Measurements from ENCODE around the gene ICAM2.

The ICAM2 gene

GRCh38 chr17:64001763-64002529 is 18.5 kb downstream of the ICAM2 start:
- intact Hi-C loops (cut with DNase I) = no loop called here
- DNase-seq = peak in 4 of 42 donors; percentile 5 to 34 (median 16)

DNA sequence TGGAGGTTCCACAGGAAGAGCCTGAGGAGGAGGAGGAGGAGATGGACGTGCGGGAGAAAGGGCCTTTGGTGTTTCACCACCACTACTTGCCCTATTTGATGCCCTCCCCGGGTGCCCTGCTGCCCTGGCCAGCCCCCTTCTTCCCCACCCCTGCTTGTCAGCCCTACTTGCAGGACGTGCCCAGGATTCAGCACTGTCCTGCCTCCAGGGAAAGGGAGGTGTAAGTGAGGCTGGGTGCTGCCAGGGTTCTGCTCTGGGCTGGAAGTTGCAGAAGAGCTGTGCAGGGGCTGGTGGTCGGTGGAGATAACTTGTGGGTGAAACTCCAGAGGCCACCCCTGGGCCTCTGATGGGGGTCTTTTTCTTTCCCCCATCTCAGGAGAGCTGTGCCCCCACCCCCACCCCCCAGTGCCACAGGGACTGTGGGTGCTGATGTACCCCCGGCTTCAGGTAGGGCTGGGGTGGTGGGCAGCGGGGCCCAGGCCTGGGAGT is 19.3 kb downstream of the ICAM2 start:
- peak in 3 of 42 donors; percentile 1 to 7 (median 6) for DNase-seq
- intact Hi-C loops (cut with DNase I) = no loop called here

GRCh38 chr17:63999680-64000531 is 20.5 kb downstream of the ICAM2 start:
- intact Hi-C loops (cut with DNase I) = no loop called here

DNA sequence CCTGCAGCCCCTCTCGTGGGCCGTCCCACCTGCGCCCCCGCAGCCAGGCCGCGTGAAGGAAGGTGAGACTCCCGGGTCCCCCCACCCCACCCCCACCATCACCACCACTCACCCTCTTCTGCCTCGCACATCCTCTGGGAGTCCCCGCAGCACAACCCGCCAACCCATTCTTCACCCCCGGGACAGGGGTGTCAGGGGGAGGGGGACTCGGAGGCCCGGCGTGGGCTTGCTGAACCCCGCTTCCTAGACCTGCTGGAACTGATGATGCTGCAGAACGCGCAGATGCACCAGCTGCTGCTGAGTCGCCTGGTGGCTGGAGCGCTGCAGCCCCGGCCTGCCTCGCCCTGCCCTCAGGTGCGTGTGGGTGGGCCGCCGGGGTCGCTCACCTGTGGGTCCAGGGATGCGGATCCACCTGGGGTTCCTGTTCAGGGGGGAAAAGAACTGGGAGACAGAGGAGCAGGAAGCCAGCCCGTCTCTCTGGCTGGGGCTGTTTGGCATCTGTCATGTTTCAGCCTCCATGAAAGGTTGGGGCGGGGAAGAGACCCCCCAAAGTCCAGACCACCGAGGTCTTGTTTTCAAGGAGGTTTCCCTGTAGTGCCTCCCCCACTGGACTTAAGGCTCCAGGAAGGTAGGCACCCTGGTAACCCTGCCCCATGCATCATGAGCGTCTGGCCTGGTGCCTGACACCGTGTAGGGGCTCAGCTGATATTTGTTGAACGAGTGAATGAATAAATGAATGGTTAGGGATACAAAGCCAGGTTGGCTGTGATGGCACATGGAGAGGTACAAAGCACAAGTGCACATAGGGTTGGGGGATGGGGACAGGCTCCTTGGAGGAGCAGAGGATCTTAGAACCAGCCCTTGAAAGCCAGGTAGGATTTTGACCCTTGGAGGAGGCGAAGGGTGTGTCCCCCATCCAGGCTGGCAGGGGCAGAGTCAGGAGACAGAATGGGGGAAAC is 21.4 kb downstream of the ICAM2 start:
- DNase-seq = peak in 9 of 42 donors; percentile 8 to 37 (median 24)
- intact Hi-C loops (cut with DNase I) = no loop called here

More at GRCh38 chr17:63999680-64000531, 20.5 kb downstream of the ICAM2 start:
- peak in 3 of 42 donors; percentile 4 to 17 (median 8) for DNase-seq

- peak in 41 of 42 donors; percentile 28 to 82 (median 66) for DNase-seq
- intact Hi-C loops (cut with DNase I) = no loop called here
Observed at GRCh38 chr17:63998050-63998720, 22.2 kb downstream of the ICAM2 start, which contains the start of gene PRR29. TSS of gene PRR29 (plus strand) at chr17:63998351. CDS start at chr17:63998365, 14 bp downstream.

DNA sequence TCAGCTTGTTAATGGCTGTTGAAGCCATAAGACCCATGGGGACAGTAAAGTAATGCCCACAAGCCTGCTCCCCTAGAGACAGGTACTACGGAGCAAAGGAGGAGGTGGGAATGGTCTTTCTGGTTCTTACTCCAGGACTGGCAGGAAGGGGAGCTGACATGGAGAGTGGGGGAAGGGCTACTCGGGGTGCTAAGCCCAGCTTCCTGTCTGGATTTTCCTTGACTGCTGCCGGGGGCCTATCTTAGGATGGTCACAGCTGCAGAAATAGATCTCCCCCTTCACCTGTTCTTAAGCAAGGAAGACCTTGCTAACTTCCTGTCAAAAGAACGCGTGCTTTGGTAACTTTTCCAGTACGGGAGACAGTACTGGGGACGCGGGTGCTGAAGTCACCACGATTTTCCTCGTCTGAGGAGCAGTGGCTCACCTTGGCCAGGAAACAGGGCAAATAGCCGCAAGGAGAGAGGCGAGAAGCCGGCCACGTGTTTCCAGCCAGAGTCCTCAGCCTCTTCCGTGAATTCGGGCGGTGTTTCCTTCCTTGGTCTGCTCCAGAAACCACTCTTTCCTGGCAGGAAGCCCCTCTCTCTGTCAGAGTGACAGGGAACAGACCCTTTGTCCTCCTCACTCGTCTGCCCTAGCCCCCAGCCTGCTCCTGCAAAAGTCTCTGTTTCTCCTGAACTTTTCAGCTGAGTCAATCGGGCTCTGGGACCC is 22.9 kb downstream of the ICAM2 start:
- DNase-seq = peak in 8 of 42 donors; percentile 2 to 42 (median 8)
- intact Hi-C loops (cut with DNase I) = no loop called here

GRCh38 chr17:63996430-63997182 is 23.8 kb downstream of the ICAM2 start:
- peak in 7 of 42 donors; percentile 3 to 10 (median 6) for DNase-seq
- intact Hi-C loops (cut with DNase I) = no loop called here

GRCh38 chr17:63995626-63996025 is 24.8 kb downstream of the ICAM2 start:
- DNase-seq = peak in 4 of 42 donors; percentile 2 to 9 (median 6)
- intact Hi-C loops (cut with DNase I) = no loop called here

DNA sequence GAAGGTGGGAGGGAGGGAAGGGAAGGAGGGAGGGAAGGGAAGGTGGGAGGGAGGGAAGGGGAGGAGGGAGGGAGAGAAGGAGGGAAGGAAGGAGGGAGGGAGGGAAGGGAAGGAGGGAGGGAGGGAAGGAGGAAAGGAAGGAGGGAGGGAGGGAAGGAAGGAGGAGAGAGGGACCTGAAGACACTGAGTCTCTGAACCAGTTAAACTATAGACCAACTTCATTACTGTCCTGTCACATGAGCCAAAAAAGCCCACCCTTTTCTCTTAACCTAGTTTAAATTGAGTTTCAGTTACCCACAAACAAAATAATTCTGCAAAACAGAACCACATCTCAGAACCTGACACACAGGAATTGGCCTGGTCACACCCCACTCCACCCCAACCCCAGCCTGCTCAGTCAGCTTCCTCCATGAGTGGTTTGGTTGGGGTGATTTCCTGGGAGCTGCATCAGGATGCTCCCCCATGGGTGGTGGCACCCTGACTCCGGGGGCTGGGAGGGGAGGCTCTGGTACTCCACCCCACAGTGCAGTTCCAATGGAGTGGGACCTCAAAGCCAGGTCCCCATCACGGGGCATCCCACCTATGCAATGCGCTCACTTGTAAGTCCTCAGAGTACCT is 27.0 kb downstream of the ICAM2 start:
- intact Hi-C loops (cut with DNase I) = no loop called here
- DNase-seq = peak in 9 of 42 donors; percentile 4 to 26 (median 8)

DNA sequence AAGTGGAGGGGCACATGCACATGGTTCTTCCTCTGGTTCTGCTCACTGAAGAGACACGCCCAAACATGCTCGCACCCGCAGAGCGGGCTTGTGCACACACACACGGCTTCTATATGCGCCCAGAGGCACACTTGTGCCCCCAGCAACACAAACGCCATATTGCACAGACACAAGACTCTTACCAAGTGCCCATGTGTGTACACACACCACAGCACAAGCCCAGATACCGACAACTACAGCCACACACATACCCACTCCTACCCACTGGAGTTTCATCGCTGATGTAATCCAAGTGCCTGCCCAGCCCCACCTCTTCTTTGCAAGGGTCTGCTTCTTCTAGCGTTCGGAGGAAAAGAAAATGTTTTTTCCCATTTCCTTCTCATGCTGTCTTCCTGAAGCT is 28.8 kb downstream of the ICAM2 start:
- intact Hi-C loops (cut with DNase I) = no loop called here
- DNase-seq = peak in 1 of 42 donors; percentile 5

GRCh38 chr17:63989622-63990345 is 30.6 kb downstream of the ICAM2 start:
- intact Hi-C loops (cut with DNase I) = no loop called here

DNA sequence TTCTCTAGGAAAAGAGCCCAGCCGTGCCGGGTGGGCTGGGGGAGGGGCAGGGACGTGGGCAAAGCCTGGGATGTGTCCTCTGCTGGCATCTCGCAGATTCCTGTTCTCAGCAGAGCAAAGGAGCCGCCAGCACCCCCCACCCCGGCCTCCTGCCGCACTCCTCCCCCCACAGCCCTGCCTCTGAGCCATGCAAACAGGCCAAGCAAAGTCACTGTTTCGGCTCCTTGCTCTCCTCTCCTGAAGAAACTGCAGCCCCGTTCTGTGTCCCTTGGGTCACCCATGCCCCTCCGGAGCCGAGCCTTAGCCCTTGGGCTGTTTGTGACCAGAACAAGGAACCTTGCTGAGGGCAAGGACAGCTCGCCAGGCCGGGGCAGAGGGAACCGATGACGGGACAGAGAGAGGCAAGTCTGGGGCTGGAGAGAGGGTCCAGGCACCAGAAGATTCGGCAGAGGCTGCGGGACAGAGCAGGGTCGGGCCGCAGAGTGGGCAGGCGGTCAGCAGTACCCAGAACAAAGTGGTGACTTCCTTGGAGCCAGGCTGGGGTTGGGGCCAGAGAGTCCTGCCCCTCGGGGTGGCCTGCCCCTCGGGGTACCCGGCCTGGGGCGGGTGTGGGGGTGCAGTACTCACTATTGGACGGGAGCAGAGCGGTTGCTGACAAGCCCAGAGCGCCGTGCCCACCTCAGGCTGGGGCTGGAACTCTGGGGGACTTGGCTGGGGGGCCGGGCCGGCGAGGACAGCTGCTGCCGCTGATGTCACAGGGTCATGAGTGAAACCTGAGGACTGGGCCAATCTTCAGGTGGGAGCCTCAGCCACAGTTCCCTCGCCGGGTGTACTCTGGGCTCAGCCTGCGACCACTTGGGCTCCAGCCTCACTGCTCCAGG is 31.5 kb downstream of the ICAM2 start:
- intact Hi-C loops (cut with DNase I) = no loop called here
- DNase-seq = no peak

More at GRCh38 chr17:63989622-63990345, 30.6 kb downstream of the ICAM2 start:
- no peak for DNase-seq

GRCh38 chr17:63988127-63988478 is 32.3 kb downstream of the ICAM2 start:
- intact Hi-C loops (cut with DNase I) = no loop called here
- no peak for DNase-seq

DNA sequence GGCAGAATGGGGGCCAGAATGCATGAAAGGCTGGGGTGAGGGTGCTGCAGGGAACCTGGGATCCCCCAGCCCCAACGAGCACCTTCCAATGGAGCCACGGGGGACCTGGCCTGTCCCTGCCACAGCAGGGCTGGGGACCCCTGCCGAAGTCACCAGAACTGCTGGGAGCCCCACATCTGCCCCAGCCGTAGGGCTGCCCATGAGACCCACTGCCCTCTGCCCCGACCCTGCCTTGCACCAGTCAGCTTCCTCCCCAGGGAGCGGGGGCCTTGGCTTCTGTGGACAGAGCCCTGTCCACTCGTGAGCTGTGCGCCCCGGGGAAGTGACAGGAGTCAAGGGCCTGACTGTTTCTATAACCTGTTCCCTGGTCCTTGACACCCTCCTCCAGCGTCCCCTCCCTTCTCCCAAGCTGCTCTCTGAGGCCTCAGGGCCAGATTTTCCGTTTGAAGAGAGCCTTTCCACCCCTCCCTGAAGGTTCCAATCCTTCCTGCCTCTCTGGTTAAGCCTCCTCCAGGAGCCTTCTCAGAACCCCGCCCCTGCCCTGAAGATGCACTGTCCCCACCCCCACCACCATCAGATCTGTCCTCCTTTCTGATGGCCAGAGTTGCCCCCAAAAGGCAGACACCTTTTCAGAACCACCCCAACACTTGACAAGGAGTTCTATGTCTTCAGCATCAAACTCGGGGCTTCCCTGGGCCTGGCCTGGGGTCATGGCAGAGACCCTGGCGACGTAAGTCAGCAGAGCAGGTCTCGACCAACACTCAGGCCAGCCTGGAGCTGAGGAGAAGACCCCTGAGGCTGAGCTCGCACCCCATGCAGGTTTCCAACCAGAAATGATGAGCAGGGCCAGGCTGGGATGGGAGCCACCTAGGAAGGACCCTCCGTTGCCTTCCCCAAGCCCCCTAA is 33.0 kb downstream of the ICAM2 start:
- intact Hi-C loops (cut with DNase I) = no loop called here
- DNase-seq = no peak

Data from head of caudate nucleus (tissue), 42 donors.